HepG2 (cell line): Measurements from ENCODE around the gene BYSL. TPM values are rescaled to one million over a fixed set of nuclear protein-coding genes. Genes with fewer than 3 reads are reported as not detected.
A peak's percentile ranks its signal among the peaks of the same experiment; 100 is the strongest.

Experiments used
- ATAC-seq: fragments of 200-7000 bp; cut with Tn5 transposase; 3 replicates; pipeline ENCODE4 v1.9.1; 2020; ENCODE audit warnings: mild to moderate bottlenecking, moderate library complexity
- BruUV-seq: library from RNA; stranded (reverse); fragments of 400-500 nt; replicated peaks from 2 replicates; lab custom pipeline; 2021; lab: Mats Ljungman, UMichigan
- CTCF ChIA-PET: fragments of 300-600 bp; formaldehyde crosslinking; extraction: SDS; loops from one replicate; lab custom pipeline; 2021; ENCODE audit warnings: low total read pairs, inconsistent platforms, low intra/inter-chr PET ratio; lab: Yijun Ruan, JAX
- POLR2A ChIA-PET: fragments of 350-600 bp; sonication (Branson Sonifier 250); formaldehyde crosslinking; loops from one replicate; lab custom pipeline; 2020; ENCODE audit warnings: antibody characterized with exemption, inconsistent platforms; lab: Yijun Ruan, JAX
- DNase-seq: peaks from one replicate; pipeline ENCODE4 v3.0.0-alpha.2; 2015; ENCODE audit warnings: low spot score
- FAIRE-seq: peaks from 3 replicates; lab custom pipeline; 2011; peaks lifted over from hg19 to GRCh38; lab: Jason Lieb, UNC
- H2AFZ ChIP-seq: one replicate; pipeline ENCODE4 v1.6.1; 2011; ENCODE audit warnings: low read length, inconsistent platforms
- H3K27ac ChIP-seq: fragments of 300-600 bp; 3 replicates; pipeline ENCODE4 v1.8.0; 2011; ENCODE audit warnings: mixed run types, mild to moderate bottlenecking, mixed read lengths, low read length, inconsistent platforms; ENCODE audit not compliant: insufficient read depth; ENCODE audit errors: extremely low read length
- H3K27me3 ChIP-seq, 2 experiments: fragments of 200-600 bp in 1 of 2; 2 replicates in 1 of 2; 3 replicates in 1 of 2; pipeline versions ENCODE4 v1.6.0 to v1.8.0; 2011; ENCODE audit warnings: low read length in 2 of 2, mild to moderate bottlenecking in 2 of 2, moderate library complexity in 2 of 2, inconsistent platforms in 1 of 2; ENCODE audit not compliant: insufficient read depth in 2 of 2, control insufficient read depth in 1 of 2
- H3K36me3 ChIP-seq, 2 experiments: fragments of 200-600 bp in 1 of 2; replicated peaks in 1 of 2; 2 replicates in 1 of 2; 3 replicates in 1 of 2; pipeline versions ENCODE4 v1.5.1 to v1.8.0; 2011; ENCODE audit warnings: low read length in 2 of 2, inconsistent platforms in 1 of 2; ENCODE audit not compliant: insufficient read depth in 2 of 2, control insufficient read depth in 1 of 2
- H3K4me1 ChIP-seq: 2 replicates; pipeline ENCODE4 v1.5.1; 2012; ENCODE audit warnings: low read length, inconsistent platforms; ENCODE audit not compliant: insufficient read depth
- H3K4me2 ChIP-seq: 2 replicates; pipeline ENCODE4 v1.6.0; 2011; ENCODE audit warnings: low read depth, low read length, inconsistent platforms
- H3K4me3 ChIP-seq, 3 experiments: fragments of 200-600 bp in 1 of 3; sonication (generic), shearing (Covaris generic) in 1 of 3; replicated peaks in 1 of 3; 2 replicates each; pipeline ENCODE4 v1.5.1; 2011 to 2016; ENCODE audit warnings: low read length in 3 of 3, inconsistent platforms in 2 of 3, low read depth in 2 of 3, mild to moderate bottlenecking in 2 of 3, control low read depth in 1 of 3, mixed read lengths in 1 of 3; ENCODE audit not compliant: insufficient read depth in 1 of 3
- H3K79me2 ChIP-seq: one replicate; pipeline ENCODE4 v1.6.1; 2011; ENCODE audit warnings: low read length, inconsistent platforms; ENCODE audit not compliant: insufficient read depth
- H3K9ac ChIP-seq: 2 replicates; pipeline ENCODE4 v1.6.0; 2011; ENCODE audit warnings: mild to moderate bottlenecking, low read depth, low read length, inconsistent platforms; ENCODE audit not compliant: insufficient read depth
- H3K9me3 ChIP-seq: 2 replicates; pipeline ENCODE4 v1.5.1; 2012; ENCODE audit warnings: mild to moderate bottlenecking, low read length
- H4K20me1 ChIP-seq: 2 replicates; pipeline ENCODE4 v1.6.0; 2011; ENCODE audit warnings: inconsistent platforms, mild to moderate bottlenecking, low read length, moderate library complexity; ENCODE audit not compliant: insufficient read depth
- DMAP1 ChIP-seq: IDR thresholded peaks from 2 replicates; pipeline ENCODE4 v1.6.1; 2016
- EED ChIP-seq: sonication (generic); formaldehyde crosslinking; IDR thresholded peaks from 2 replicates; pipeline ENCODE4 v1.5.0; 2020; ENCODE audit warnings: mild to moderate bottlenecking, missing genetic modification reagents
- NBN ChIP-seq: fragments of 450-650 bp; conservative IDR thresholded peaks from 2 replicates; pipeline ENCODE4 v1.6.1; 2017
- PITX1 ChIP-seq: sonication (generic); formaldehyde crosslinking; IDR thresholded peaks from 2 replicates; pipeline ENCODE4 v1.5.1; 2020; ENCODE audit warnings: mild to moderate bottlenecking, missing genetic modification reagents
- POGZ ChIP-seq: sonication (generic); formaldehyde crosslinking; IDR thresholded peaks from 2 replicates; pipeline ENCODE4 v1.4.0; 2020; ENCODE audit warnings: mild to moderate bottlenecking, missing genetic modification reagents
- RBFOX2 ChIP-seq: fragments of 200-400 bp; formaldehyde crosslinking; IDR thresholded peaks from 2 replicates; pipeline ENCODE4 v1.6.1; 2017; ENCODE audit warnings: low read depth, mild to moderate bottlenecking, low read length
- SAP130 ChIP-seq: IDR thresholded peaks from 2 replicates; pipeline ENCODE4 v1.6.1; 2016; ENCODE audit warnings: low read depth
- SMAD3 ChIP-seq: sonication (generic); formaldehyde crosslinking; IDR thresholded peaks from 2 replicates; pipeline ENCODE4 v1.4.0; 2020; ENCODE audit warnings: missing genetic modification reagents
- SNRNP70 ChIP-seq: fragments of 200-400 bp; formaldehyde crosslinking; IDR thresholded peaks from 2 replicates; pipeline ENCODE4 v1.6.1; 2017; ENCODE audit warnings: mild to moderate bottlenecking, low read depth, low read length, moderate library complexity
- ZBTB43 ChIP-seq: sonication (generic); formaldehyde crosslinking; conservative IDR thresholded peaks from 2 replicates; pipeline ENCODE4 v1.4.0; 2020; ENCODE audit warnings: missing genetic modification reagents
- ZFP36L2 ChIP-seq: sonication (generic); formaldehyde crosslinking; IDR thresholded peaks from 2 replicates; pipeline ENCODE4 v1.4.0; 2020; ENCODE audit warnings: missing genetic modification reagents
- ZFP62 ChIP-seq: sonication (generic); formaldehyde crosslinking; IDR thresholded peaks from 2 replicates; pipeline ENCODE4 v1.4.0; 2020; ENCODE audit warnings: missing genetic modification reagents
- ZMYM4 ChIP-seq: sonication (generic); formaldehyde crosslinking; IDR thresholded peaks from 2 replicates; pipeline ENCODE4 v1.8.1; 2023; ENCODE audit warnings: mild to moderate bottlenecking, missing genetic modification reagents
- ZNF383 ChIP-seq: sonication (generic); formaldehyde crosslinking; IDR thresholded peaks from 2 replicates; pipeline ENCODE4 v1.4.0; 2020; ENCODE audit warnings: missing genetic modification reagents, mild to moderate bottlenecking, borderline replicate concordance
- ZNF598 ChIP-seq: sonication (generic); formaldehyde crosslinking; IDR thresholded peaks from 2 replicates; pipeline ENCODE4 v1.5.1; 2020; ENCODE audit warnings: mild to moderate bottlenecking, missing genetic modification reagents, borderline replicate concordance
- ZNF607 ChIP-seq: sonication (generic); formaldehyde crosslinking; IDR thresholded peaks from 2 replicates; pipeline ENCODE4 v1.5.1; 2020; ENCODE audit warnings: missing genetic modification reagents, mild to moderate bottlenecking, borderline replicate concordance
- WGBS: methylation state at CpG from one replicate; pipeline ENCODE4 v1.1.6; 2017; ENCODE audit warnings: low lambda C conversion rate; 5-methylcytosine and 5-hydroxymethylcytosine counted together
- in situ Hi-C: cut with HindIII; loops from 2 replicates; pipeline ENCODE4 v1.10.0; 2017; ENCODE audit warnings: low pct_unique_long_range_greater_than_20kb; ENCODE audit not compliant: extremely low pct_ligation_motif_present
- intact Hi-C: fragments of 100-400 bp; cut with micrococcal nuclease; formaldehyde crosslinking; loops from one replicate; pipeline ENCODE4 v1.10.0; 2022; ENCODE audit not compliant: unreplicated experiment
- polyA plus RNA-seq, 8 experiments: library from polyadenylated mRNA; depleted of rRNA in 3 of 8; stranded (reverse) in 7 of 8; unstranded in 1 of 8; fragments of >200 nt; fragmentation: Illumina TruSeq in 4 of 8; extraction: Trizol in 4 of 8; gene quantifications; 2 replicates each; pipeline versions ENCODE4 v1.2.1 to v1.2.3, GENCODE V29; 2011 to 2016; ENCODE audit warnings: low read depth in 4 of 8, missing spikeins in 1 of 8, mixed read lengths in 1 of 8; ENCODE audit not compliant: insufficient read depth in 1 of 8
- total RNA-seq, 5 experiments: library from RNA; depleted of rRNA; stranded (reverse); fragments of >200 nt; fragmentation: Illumina TruSeq; extraction: Trizol; gene quantifications; 2 replicates each; pipeline ENCODE4 v1.2.3, GENCODE V29; 2016; ENCODE audit warnings: low read depth in 1 of 5
- TF ChIP-seq, protein P1 (sequence below): sonication (generic); formaldehyde crosslinking; IDR thresholded peaks from 2 replicates; pipeline ENCODE4 v1.4.0; 2020; ENCODE audit warnings: missing genetic modification reagents

The BYSL gene
- total and polyA plus RNA-seq, 2 of the 13 experiments (the other 11 are each of a cell fraction or from before 2014, with no cell fraction given), result 27.9 to 28.6 TPM

- peak within 1 kb of the TSS; percentile 100 for H3K4me2 ChIP-seq
- peak; percentile 79 for FAIRE-seq
- no peaks in the 10 kb centered on the region for H3K79me2 ChIP-seq
- POLR2A ChIA-PET, result interaction anchor here (1.0 to 3.1 kb wide), 6 partner anchors 18 to 851 kb away, joined by 3 to 30 read pairs (median 10); partner anchors contain the start of genes BYSL, CCND3, MED20 and TAF8
- in situ Hi-C loops (no loop called here), intact Hi-C loops (loop anchor here (1.0 kb wide), 1 partner anchor 25 kb away; no protein-coding TSS in a partner anchor)
- peaks cover 0 to 1% of the 10 kb centered on the region in 2 experiments; a peak in 2 of 5 replicates for H3K36me3 ChIP-seq
- H3K4me3 ChIP-seq, result peak within 1 kb of the TSS; percentile 79 to 81 (median 79)
- CTCF ChIA-PET, result no interaction called here
- ATAC-seq, result peak; percentile 94
- peaks cover 30% of the 10 kb centered on the region for H3K4me1 ChIP-seq
- no peaks in the 10 kb centered on the region for H4K20me1 ChIP-seq
- H3K27ac ChIP-seq, result peak within 1 kb of the TSS; percentile 57
- H3K27me3 ChIP-seq, result no peaks in the 10 kb centered on the region; a peak in 1 of 5 replicates
- peak within 1 kb of the TSS; percentile 67 for H3K9ac ChIP-seq
- peak; percentile 78 for DNase-seq
- H2AFZ ChIP-seq, result peak within 1 kb of the TSS; percentile 21
- WGBS, result 3% methylated on average over 32 of the region's 55 CpGs
- H3K9me3 ChIP-seq, result no peaks in the 10 kb centered on the region
- BruUV-seq, result TSS peak; percentile 91
- no peak for TF ChIP-seq ZFP62
- peak; percentile 63 for TF ChIP-seq RBFOX2
- TF ChIP-seq ZNF598, result peak; percentile 64; the same call in 1 of the 2 replicates
- TF ChIP-seq, protein P1, sequence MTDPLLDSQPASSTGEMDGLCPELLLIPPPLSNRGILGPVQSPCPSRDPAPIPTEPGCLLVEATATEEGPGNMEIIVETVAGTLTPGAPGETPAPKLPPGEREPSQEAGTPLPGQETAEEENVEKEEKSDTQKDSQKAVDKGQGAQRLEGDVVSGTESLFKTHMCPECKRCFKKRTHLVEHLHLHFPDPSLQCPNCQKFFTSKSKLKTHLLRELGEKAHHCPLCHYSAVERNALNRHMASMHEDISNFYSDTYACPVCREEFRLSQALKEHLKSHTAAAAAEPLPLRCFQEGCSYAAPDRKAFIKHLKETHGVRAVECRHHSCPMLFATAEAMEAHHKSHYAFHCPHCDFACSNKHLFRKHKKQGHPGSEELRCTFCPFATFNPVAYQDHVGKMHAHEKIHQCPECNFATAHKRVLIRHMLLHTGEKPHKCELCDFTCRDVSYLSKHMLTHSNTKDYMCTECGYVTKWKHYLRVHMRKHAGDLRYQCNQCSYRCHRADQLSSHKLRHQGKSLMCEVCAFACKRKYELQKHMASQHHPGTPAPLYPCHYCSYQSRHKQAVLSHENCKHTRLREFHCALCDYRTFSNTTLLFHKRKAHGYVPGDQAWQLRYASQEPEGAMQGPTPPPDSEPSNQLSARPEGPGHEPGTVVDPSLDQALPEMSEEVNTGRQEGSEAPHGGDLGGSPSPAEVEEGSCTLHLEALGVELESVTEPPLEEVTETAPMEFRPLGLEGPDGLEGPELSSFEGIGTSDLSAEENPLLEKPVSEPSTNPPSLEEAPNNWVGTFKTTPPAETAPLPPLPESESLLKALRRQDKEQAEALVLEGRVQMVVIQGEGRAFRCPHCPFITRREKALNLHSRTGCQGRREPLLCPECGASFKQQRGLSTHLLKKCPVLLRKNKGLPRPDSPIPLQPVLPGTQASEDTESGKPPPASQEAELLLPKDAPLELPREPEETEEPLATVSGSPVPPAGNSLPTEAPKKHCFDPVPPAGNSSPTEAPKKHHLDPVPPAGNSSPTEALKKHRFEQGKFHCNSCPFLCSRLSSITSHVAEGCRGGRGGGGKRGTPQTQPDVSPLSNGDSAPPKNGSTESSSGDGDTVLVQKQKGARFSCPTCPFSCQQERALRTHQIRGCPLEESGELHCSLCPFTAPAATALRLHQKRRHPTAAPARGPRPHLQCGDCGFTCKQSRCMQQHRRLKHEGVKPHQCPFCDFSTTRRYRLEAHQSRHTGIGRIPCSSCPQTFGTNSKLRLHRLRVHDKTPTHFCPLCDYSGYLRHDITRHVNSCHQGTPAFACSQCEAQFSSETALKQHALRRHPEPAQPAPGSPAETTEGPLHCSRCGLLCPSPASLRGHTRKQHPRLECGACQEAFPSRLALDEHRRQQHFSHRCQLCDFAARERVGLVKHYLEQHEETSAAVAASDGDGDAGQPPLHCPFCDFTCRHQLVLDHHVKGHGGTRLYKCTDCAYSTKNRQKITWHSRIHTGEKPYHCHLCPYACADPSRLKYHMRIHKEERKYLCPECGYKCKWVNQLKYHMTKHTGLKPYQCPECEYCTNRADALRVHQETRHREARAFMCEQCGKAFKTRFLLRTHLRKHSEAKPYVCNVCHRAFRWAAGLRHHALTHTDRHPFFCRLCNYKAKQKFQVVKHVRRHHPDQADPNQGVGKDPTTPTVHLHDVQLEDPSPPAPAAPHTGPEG (CRISPR knock-in tag), result 0 out of 2 replicates have a peak, but pooled peaks have one; percentile 4
- peak; percentile 9; the same call in 1 of the 2 replicates for TF ChIP-seq PITX1
- no peak for TF ChIP-seq ZFP36L2 (CRISPR knock-in tag)
- TF ChIP-seq ZBTB43 (CRISPR knock-in tag), result no peak
- TF ChIP-seq SMAD3 (CRISPR knock-in tag), result no peak
- TF ChIP-seq NBN, result no peak
- no peak for TF ChIP-seq ZNF607 (CRISPR knock-in tag)
- TF ChIP-seq EED (CRISPR knock-in tag), result no peak
- 0 out of 2 replicates have a peak, but pooled peaks have one; percentile 66 for TF ChIP-seq SNRNP70
- TF ChIP-seq ZMYM4 (CRISPR knock-in tag), result peak; percentile 70; the same call in 1 of the 2 replicates
- peak; percentile 61; the same call in 1 of the 2 replicates for TF ChIP-seq DMAP1
- TF ChIP-seq ZNF383, result no peak
- peak; percentile 62; the same call in 1 of the 2 replicates for TF ChIP-seq SAP130 (CRISPR knock-in tag)
- TF ChIP-seq POGZ (CRISPR knock-in tag), result peak; percentile 63
Observed at GRCh38 chr6:41895300-41896233, 25.7 kb upstream of the BYSL start, which contains the start of gene USP49. Gene USP49, minus strand, starts transcription at chr6:41895375. Its CDS starts 88,392 bp downstream, at chr6:41806983.
